Measurements from ENCODE around the gene SMG9. TPM values are rescaled to one million over a fixed set of nuclear protein-coding genes. Genes with fewer than 3 reads are reported as not detected.
A peak's percentile ranks its signal among the peaks of the same experiment; 100 is the strongest.

SMG9 gene
- total and polyA plus RNA-seq, 2 of the 13 experiments (the other 11 are each of a cell fraction or from before 2014, with no cell fraction given), result 16.1 to 18.7 TPM

- TF ChIP-seq ZNF274 (CRISPR knock-in tag; IDR thresholded peaks at IDR 0.05), result peak; percentile 64
- TF ChIP-seq PCBP1 (IDR thresholded peaks at IDR 0.05; ENCODE audit: borderline replicate concordance, low read depth, low read length), result 0 out of 2 replicates have a peak, but pooled peaks have one; percentile 79
- peak; percentile 58; the same call in 1 of the 2 replicates for TF ChIP-seq SIN3A (IDR thresholded peaks at IDR 0.05; ENCODE audit: borderline replicate concordance, low read depth, low read length)
- TF ChIP-seq SSRP1 (CRISPR knock-in tag; IDR thresholded peaks at IDR 0.05), result no peak
- TF ChIP-seq BORCS8-MEF2B (CRISPR knock-in tag; IDR thresholded peaks at IDR 0.05), result peak; percentile 22; the same call in 1 of the 2 replicates
- peak; percentile 81 for TF ChIP-seq PATZ1 (CRISPR knock-in tag; IDR thresholded peaks at IDR 0.05)
- peak; percentile 92 for TF ChIP-seq SNAPC4 (CRISPR knock-in tag; IDR thresholded peaks at IDR 0.05)
- no peak for TF ChIP-seq ZNF550 (CRISPR knock-in tag; IDR thresholded peaks at IDR 0.05; ENCODE audit: borderline replicate concordance)
- TF ChIP-seq ASH2L (IDR thresholded peaks at IDR 0.05; ENCODE audit: insufficient read length, low read depth, low read length), result peak; percentile 23
- peak; percentile 22; the same call in 1 of the 2 replicates for TF ChIP-seq HOXA5 (CRISPR knock-in tag; IDR thresholded peaks at IDR 0.05)
- TF ChIP-seq ZNF513 (CRISPR knock-in tag; conservative IDR thresholded peaks at IDR 0.05), result 0 out of 2 replicates have a peak, but pooled peaks have one; percentile 10
Measured at GRCh38 chr19:43754503-43755255, at the start of gene SMG9 (continued).

Data from HepG2 (cell line).